SK-N-SH treated with all-trans-retinoic acid at 6 μM for 48 hours (cell line): Measurements from ENCODE around the gene ID3.

Source experiments
- ATAC-seq: fragments of 200-7000 bp; cut with Tn5 transposase; 3 replicates; pipeline ENCODE4 v1.9.1; 2020; ENCODE audit warnings: mild to moderate bottlenecking, moderate library complexity
- ARNTL ChIP-seq: fragments of 450-650 bp; formaldehyde crosslinking; IDR thresholded peaks from 2 replicates; pipeline ENCODE4 v1.5.0; 2020; ENCODE audit warnings: low read depth, mild to moderate bottlenecking, moderate library complexity, borderline replicate concordance
- BACH2 ChIP-seq: fragments of 250-450 bp; sonication (Bioruptor Pico); IDR thresholded peaks from 2 replicates; pipeline ENCODE4 v1.9.0; 2021; ENCODE audit warnings: mild to moderate bottlenecking, borderline replicate concordance
- CREB5 ChIP-seq: fragments of 250-450 bp; sonication (Bioruptor Pico); IDR thresholded peaks from 2 replicates; pipeline ENCODE4 v1.5.1; 2020; ENCODE audit warnings: low read depth, mild to moderate bottlenecking, moderate library complexity
- CSDC2 ChIP-seq: fragments of 250-450 bp; sonication (Bioruptor Pico); IDR thresholded peaks from 2 replicates; pipeline ENCODE4 v1.5.0; 2020; ENCODE audit warnings: mild to moderate bottlenecking, moderate library complexity
- CSRNP3 ChIP-seq: fragments of 250-450 bp; sonication (Bioruptor Pico); IDR thresholded peaks from 2 replicates; pipeline ENCODE4 v1.5.1; 2021; ENCODE audit warnings: mild to moderate bottlenecking, moderate library complexity
- ESRRG ChIP-seq: fragments of 250-450 bp; sonication (Bioruptor Pico); IDR thresholded peaks from 2 replicates; pipeline ENCODE4 v1.6.1; 2021; ENCODE audit warnings: mild to moderate bottlenecking
- GLIS3 ChIP-seq: fragments of 250-450 bp; sonication (Bioruptor Pico); IDR thresholded peaks from 2 replicates; pipeline ENCODE4 v1.5.0; 2020; ENCODE audit warnings: mild to moderate bottlenecking, moderate library complexity
- ISL1 ChIP-seq: fragments of 250-450 bp; sonication (Bioruptor Pico); IDR thresholded peaks from 2 replicates; pipeline ENCODE4 v2.1.2; 2022; ENCODE audit warnings: mild to moderate bottlenecking, moderate library complexity
- OSR1 ChIP-seq: fragments of 250-450 bp; sonication (Bioruptor Pico); IDR thresholded peaks from 2 replicates; pipeline ENCODE4 v1.8.0; 2022; ENCODE audit warnings: moderate library complexity, mild to moderate bottlenecking, inconsistent platforms
- PATZ1 ChIP-seq: fragments of 250-450 bp; sonication (Bioruptor Pico); IDR thresholded peaks from 2 replicates; pipeline ENCODE4 v1.8.0; 2020; ENCODE audit warnings: mild to moderate bottlenecking, moderate library complexity, borderline replicate concordance
- POU6F1 ChIP-seq: fragments of 250-450 bp; sonication (Bioruptor Pico); IDR thresholded peaks from 2 replicates; pipeline ENCODE4 v1.8.0; 2021; ENCODE audit warnings: low read depth, mild to moderate bottlenecking, moderate library complexity, borderline replicate concordance
- PPARA ChIP-seq: fragments of 250-450 bp; sonication (Bioruptor Pico); IDR thresholded peaks from 2 replicates; pipeline ENCODE4 v1.5.0; 2020; ENCODE audit warnings: mild to moderate bottlenecking, borderline replicate concordance
- RARB ChIP-seq: fragments of 250-450 bp; sonication (Bioruptor Pico); IDR thresholded peaks from 2 replicates; pipeline ENCODE4 v1.8.0; 2021; ENCODE audit warnings: mild to moderate bottlenecking, moderate library complexity
- SNAI2 ChIP-seq: fragments of 250-450 bp; sonication (Bioruptor Pico); IDR thresholded peaks from 2 replicates; pipeline ENCODE4 v1.5.0; 2020; ENCODE audit warnings: mild to moderate bottlenecking, moderate library complexity
- TCF4 ChIP-seq: fragments of 250-450 bp; sonication (Bioruptor Pico); IDR thresholded peaks from 2 replicates; pipeline ENCODE4 v1.8.0; 2021; ENCODE audit warnings: mild to moderate bottlenecking, moderate library complexity, borderline replicate concordance
- TOX ChIP-seq: fragments of 250-450 bp; sonication (Bioruptor Pico); IDR thresholded peaks from 2 replicates; pipeline ENCODE4 v1.8.0; 2021; ENCODE audit warnings: mild to moderate bottlenecking, moderate library complexity, borderline replicate concordance
- TSHZ2 ChIP-seq: fragments of 250-450 bp; sonication (Bioruptor Pico); IDR thresholded peaks from 2 replicates; pipeline ENCODE4 v1.5.0; 2020; ENCODE audit warnings: mild to moderate bottlenecking, moderate library complexity
- ZC3H10 ChIP-seq: fragments of 250-450 bp; sonication (Bioruptor Pico); IDR thresholded peaks from 2 replicates; pipeline ENCODE4 v1.5.1; 2021; ENCODE audit warnings: mild to moderate bottlenecking, moderate library complexity
- ZFP3 ChIP-seq: fragments of 250-450 bp; sonication (Bioruptor Pico); IDR thresholded peaks from 2 replicates; pipeline ENCODE4 v1.5.0; 2020; ENCODE audit warnings: mild to moderate bottlenecking, moderate library complexity
- ZFP30 ChIP-seq: fragments of 450-650 bp; formaldehyde crosslinking; IDR thresholded peaks from 2 replicates; pipeline ENCODE4 v1.5.0; 2022; ENCODE audit warnings: mild to moderate bottlenecking, moderate library complexity
- ZNF565 ChIP-seq: fragments of 450-650 bp; formaldehyde crosslinking; conservative IDR thresholded peaks from 2 replicates; pipeline ENCODE4 v1.5.0; 2020; ENCODE audit warnings: low read depth, mild to moderate bottlenecking, moderate library complexity
- ZNF70 ChIP-seq: fragments of 450-650 bp; formaldehyde crosslinking; IDR thresholded peaks from 2 replicates; pipeline ENCODE4 v1.5.0; 2020; ENCODE audit warnings: mild to moderate bottlenecking, moderate library complexity
- ZNF8 ChIP-seq: fragments of 450-650 bp; formaldehyde crosslinking; IDR thresholded peaks from 2 replicates; pipeline ENCODE4 v1.5.0; 2020; ENCODE audit warnings: mild to moderate bottlenecking, moderate library complexity

ID3 gene

GRCh38 chr1:23573574-23574182 is 14.4 kb upstream of the ID3 start:
- no peak for TF ChIP-seq CREB5 (CRISPR knock-in tag)
- no peak for TF ChIP-seq ZC3H10 (CRISPR knock-in tag)
- no peak for TF ChIP-seq ISL1
- TF ChIP-seq CSDC2: no peak
- no peak for TF ChIP-seq OSR1 (CRISPR knock-in tag)
- no peak for TF ChIP-seq TSHZ2 (CRISPR knock-in tag)
- no peak for TF ChIP-seq TOX (CRISPR knock-in tag)
- no peak for TF ChIP-seq ZFP30
- no peak for TF ChIP-seq ESRRG (CRISPR knock-in tag)
- no peak for TF ChIP-seq ZNF565
- no peak for TF ChIP-seq CSRNP3
- TF ChIP-seq ZFP3 (CRISPR knock-in tag): no peak
- no peak for TF ChIP-seq TCF4
- TF ChIP-seq ZNF8 (CRISPR knock-in tag): no peak
- TF ChIP-seq GLIS3 (CRISPR knock-in tag): no peak
- TF ChIP-seq ARNTL (CRISPR knock-in tag): no peak
- no peak for TF ChIP-seq PATZ1 (CRISPR knock-in tag)
- no peak for TF ChIP-seq ZNF70 (CRISPR knock-in tag)
- no peak for TF ChIP-seq RARB (CRISPR knock-in tag)
- no peak for ATAC-seq

GRCh38 chr1:23571465-23571864 is 12.2 kb upstream of the ID3 start:
- ATAC-seq: no peak
- TF ChIP-seq POU6F1 (CRISPR knock-in tag) (no peak), ZFP30 (no peak), ZNF8 (CRISPR knock-in tag) (no peak), ZNF565 (no peak), TCF4 (no peak), ZC3H10 (CRISPR knock-in tag) (no peak), BACH2 (CRISPR knock-in tag) (no peak), ZNF70 (CRISPR knock-in tag) (no peak), CREB5 (CRISPR knock-in tag) (no peak), CSRNP3 (no peak), RARB (CRISPR knock-in tag) (no peak), ZFP3 (CRISPR knock-in tag) (no peak), PPARA (CRISPR knock-in tag) (no peak), TSHZ2 (CRISPR knock-in tag) (no peak), OSR1 (CRISPR knock-in tag) (no peak), SNAI2 (CRISPR knock-in tag) (no peak)
